ENCODE data around the gene GLIS1. TPM values are rescaled to one million over a fixed set of nuclear protein-coding genes. Genes with fewer than 3 reads are reported as not detected.
A peak's percentile ranks its signal among the peaks of the same experiment; 100 is the strongest.
"Not testable (repeated sequence)": the region's sequence is repeated elsewhere in the genome, so short reads cannot be mapped to it uniquely, and the experiment has no call there.

GLIS1 gene
- total RNA-seq, 1 donor from 2014 or later: 1.2 TPM

DNA sequence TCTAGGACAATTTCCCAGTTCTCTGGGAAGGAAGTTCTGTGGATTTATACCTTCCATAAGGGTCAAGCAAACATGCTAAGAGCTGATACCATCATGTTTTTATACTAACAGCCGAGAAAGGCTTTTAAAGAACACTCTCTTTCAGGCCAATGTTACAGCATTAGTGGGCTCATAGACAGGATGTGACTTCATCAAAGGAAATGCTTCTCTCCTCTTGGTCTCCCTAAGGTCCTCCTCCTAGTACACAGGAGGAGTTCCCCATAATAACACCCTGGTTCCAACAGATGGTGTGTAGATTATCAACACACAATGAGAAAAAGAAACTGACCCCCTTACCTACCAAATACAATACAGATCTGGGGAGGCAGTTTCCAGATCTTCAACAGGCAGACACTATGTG lies 26.7 kb upstream of the GLIS1 start:
- Histone ChIP-seq H3K4me1 (peaks cover 12% of the 10 kb centered on the region), H3K9me3 (no peaks in the 10 kb centered on the region), H3K4me3 (no peak overlapping the region), H3K36me3 (no peaks in the 10 kb centered on the region), H3K27me3 (no peaks in the 10 kb centered on the region), H3K27ac (no peak overlapping the region)
- no peak for TF ChIP-seq POLR2AphosphoS5 (IDR thresholded peaks at IDR 0.05; ENCODE audit: insufficient read depth in 1 of 2, low read depth in 1 of 2)
- no peak for TF ChIP-seq POLR2A (IDR thresholded peaks at IDR 0.05)
- TF ChIP-seq, protein P1, sequence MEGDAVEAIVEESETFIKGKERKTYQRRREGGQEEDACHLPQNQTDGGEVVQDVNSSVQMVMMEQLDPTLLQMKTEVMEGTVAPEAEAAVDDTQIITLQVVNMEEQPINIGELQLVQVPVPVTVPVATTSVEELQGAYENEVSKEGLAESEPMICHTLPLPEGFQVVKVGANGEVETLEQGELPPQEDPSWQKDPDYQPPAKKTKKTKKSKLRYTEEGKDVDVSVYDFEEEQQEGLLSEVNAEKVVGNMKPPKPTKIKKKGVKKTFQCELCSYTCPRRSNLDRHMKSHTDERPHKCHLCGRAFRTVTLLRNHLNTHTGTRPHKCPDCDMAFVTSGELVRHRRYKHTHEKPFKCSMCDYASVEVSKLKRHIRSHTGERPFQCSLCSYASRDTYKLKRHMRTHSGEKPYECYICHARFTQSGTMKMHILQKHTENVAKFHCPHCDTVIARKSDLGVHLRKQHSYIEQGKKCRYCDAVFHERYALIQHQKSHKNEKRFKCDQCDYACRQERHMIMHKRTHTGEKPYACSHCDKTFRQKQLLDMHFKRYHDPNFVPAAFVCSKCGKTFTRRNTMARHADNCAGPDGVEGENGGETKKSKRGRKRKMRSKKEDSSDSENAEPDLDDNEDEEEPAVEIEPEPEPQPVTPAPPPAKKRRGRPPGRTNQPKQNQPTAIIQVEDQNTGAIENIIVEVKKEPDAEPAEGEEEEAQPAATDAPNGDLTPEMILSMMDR (IDR thresholded peaks at IDR 0.05): no peak
- DNase-seq (ENCODE audit: extremely low spot score in 2 of 2): no peak
- intact Hi-C loops (cut with DNase I): no loop called here

DNA sequence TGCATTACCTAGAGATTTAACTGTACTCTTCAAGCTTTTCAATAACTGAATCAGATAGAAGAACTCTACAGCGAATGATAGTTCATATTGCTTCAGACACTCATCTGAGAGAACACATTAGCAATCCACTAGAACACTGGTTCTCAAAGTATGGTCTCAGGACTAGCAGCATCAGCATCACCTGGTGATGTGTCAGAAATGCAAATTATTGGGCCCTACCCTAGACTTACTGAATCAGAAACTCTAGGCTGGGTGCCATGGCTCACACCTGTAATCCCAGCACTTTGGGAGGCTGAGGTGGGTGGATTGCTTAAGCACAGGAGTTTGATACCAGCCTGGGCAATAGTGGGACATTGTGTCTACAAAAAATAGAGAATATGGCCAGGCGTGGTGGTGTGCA lies 24.9 kb upstream of the GLIS1 start:
- H3K4me3 ChIP-seq: no peak overlapping the region
- no peak overlapping the region for H3K27ac ChIP-seq
- H3K4me1 ChIP-seq: peaks cover 12% of the 10 kb centered on the region
- TF ChIP-seq POLR2A (IDR thresholded peaks at IDR 0.05) (no peak), POLR2AphosphoS5 (IDR thresholded peaks at IDR 0.05; ENCODE audit: insufficient read depth in 1 of 2, low read depth in 1 of 2) (no peak)
- no peaks in the 10 kb centered on the region for H3K36me3 ChIP-seq
- intact Hi-C loops (cut with DNase I): no loop called here
- DNase-seq (ENCODE audit: extremely low spot score in 2 of 2): no peak
- H3K27me3 ChIP-seq: no peaks in the 10 kb centered on the region
- H3K9me3 ChIP-seq: no peaks in the 10 kb centered on the region

DNA sequence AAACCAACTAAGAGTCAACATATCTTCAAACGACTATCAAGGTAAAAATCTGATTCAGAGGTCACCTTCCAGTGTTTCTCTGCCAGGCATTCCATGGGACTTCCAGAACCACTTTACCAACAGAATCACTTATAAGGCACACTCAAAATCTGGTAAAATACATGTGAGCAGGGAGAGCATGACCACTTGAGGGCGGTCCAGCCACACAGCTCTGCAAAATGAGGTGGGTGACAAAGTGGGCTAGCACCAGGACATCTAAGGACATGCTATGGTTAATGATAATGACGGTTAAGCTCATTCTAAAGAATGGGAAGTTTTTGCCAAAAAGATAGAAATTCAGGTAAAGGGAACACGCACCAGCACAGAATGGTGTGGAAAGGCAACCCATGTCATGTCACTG lies 24.5 kb upstream of the GLIS1 start:
- H3K4me1 ChIP-seq: peaks cover 12% of the 10 kb centered on the region
- H3K4me3 ChIP-seq: no peak overlapping the region

DNA sequence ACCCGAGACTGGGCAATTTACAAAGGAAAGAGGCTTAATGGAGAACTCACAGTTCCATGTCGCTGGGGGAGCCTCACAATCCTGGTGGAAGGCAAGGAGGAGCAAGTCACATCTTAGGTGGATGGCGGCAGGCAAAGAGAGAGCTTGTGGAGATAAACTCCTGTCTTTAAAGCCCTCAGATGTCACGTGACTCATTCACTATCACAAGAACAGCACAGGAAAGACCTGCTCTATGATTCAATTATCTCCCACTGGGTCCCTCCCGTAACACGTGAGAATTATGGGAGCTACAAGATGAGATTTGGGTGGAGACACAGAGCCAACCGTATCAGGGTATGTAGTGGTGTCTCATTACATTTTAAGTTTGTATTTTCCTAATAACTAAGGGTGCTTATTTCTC lies 21.5 kb upstream of the GLIS1 start:
- H3K27ac ChIP-seq; H3K36me3 ChIP-seq; H3K9me3 ChIP-seq; H3K4me3 ChIP-seq; DNase-seq (ENCODE audit: extremely low spot score in 2 of 2); intact Hi-C loops (cut with DNase I); H3K4me1 ChIP-seq; H3K27me3 ChIP-seq: not testable (repeated sequence)

More for the DNA sequence above, 24.5 kb upstream of the GLIS1 start:
- no peak for DNase-seq (ENCODE audit: extremely low spot score in 2 of 2)
- intact Hi-C loops (cut with DNase I): no loop called here
- no peak overlapping the region for H3K27ac ChIP-seq
- no peaks in the 10 kb centered on the region for H3K9me3 ChIP-seq
- TF ChIP-seq POLR2AphosphoS5 (IDR thresholded peaks at IDR 0.05; ENCODE audit: insufficient read depth in 1 of 2, low read depth in 1 of 2): no peak
- TF ChIP-seq, protein P1 (IDR thresholded peaks at IDR 0.05): no peak
- no peak for TF ChIP-seq POLR2A (IDR thresholded peaks at IDR 0.05)
- H3K27me3 ChIP-seq: no peaks in the 10 kb centered on the region
- no peaks in the 10 kb centered on the region for H3K36me3 ChIP-seq

DNA sequence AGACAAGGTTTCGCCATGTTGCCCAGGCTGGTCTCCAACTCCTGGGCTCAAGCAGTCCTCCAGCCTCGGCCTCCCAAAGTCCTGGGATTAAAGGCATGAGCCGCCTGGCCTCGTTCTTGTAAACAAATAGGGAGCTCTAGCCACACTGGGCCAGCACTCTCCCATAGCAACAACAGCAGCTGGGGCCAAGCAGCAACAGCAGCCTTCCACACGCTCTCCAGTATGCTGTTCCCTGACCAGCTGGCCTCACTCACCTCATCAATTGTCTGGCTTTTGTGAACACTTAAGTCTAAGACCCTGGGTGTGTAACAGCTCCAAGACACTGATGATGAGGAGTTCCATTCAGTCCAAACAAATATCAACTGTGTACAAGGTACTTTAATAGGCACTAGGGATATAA lies 16.9 kb upstream of the GLIS1 start:
- DNase-seq (ENCODE audit: extremely low spot score in 2 of 2): no peak
- Histone ChIP-seq H3K36me3 (no peaks in the 10 kb centered on the region), H3K9me3 (no peaks in the 10 kb centered on the region), H3K27me3 (no peaks in the 10 kb centered on the region), H3K4me1 (no peaks in the 10 kb centered on the region), H3K4me3 (no peak overlapping the region), H3K27ac (no peak overlapping the region)
- TF ChIP-seq POLR2A (IDR thresholded peaks at IDR 0.05) (no peak), POLR2AphosphoS5 (IDR thresholded peaks at IDR 0.05; ENCODE audit: insufficient read depth in 1 of 2, low read depth in 1 of 2) (no peak)
- TF ChIP-seq, protein P1 (IDR thresholded peaks at IDR 0.05): no peak
- intact Hi-C loops (cut with DNase I): loop anchor here (5.0 kb wide), 1 partner anchor 274 kb away; no protein-coding TSS in a partner anchor

DNA sequence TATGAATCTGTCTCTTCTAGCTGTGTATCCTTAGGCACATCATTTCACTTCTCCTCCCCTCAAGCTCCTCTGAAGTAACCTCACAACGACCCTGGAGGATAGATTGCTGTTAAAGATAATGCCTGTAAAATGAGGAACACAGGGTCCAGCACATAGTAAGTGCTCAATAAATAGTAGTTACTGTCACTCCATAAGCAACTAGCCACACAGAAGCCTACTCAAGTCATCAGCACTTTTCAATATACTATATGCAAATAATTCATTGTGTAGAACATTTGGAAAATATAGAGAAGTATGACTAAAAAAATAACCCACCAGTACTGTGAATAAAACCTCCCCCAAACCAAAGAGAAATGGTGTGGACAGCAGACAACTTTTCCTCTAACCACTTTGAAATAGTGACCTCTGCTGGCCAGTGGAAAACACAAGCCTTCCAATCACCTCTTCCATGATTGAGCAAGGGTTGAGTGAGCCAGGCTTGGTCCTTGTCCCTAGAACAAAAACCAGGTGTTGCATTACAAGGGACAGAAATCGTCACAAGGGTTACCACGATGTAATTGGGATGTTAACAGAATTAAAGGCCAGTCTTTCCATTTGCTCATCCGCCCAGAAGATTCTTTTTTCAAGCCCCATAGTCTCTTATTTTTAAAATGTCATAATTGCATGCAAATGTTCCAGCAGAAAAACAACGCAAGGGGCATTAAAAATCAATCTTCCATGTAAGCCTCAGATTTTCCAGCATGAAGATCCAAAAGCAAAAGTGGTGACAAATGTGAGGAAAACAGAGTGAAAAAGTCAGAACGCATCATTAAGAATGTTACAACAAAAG lies 15.7 kb upstream of the GLIS1 start:
- Histone ChIP-seq H3K27me3 (no peaks in the 10 kb centered on the region), H3K36me3 (no peaks in the 10 kb centered on the region), H3K4me3 (no peak overlapping the region), H3K4me1 (no peaks in the 10 kb centered on the region), H3K9me3 (no peaks in the 10 kb centered on the region), H3K27ac (no peak overlapping the region)
- DNase-seq (ENCODE audit: extremely low spot score in 2 of 2): no peak
- TF ChIP-seq POLR2AphosphoS5 (IDR thresholded peaks at IDR 0.05; ENCODE audit: insufficient read depth in 1 of 2, low read depth in 1 of 2): no peak
- TF ChIP-seq, protein P1 (IDR thresholded peaks at IDR 0.05): peak; percentile 45 to 78 (median 76)
- intact Hi-C loops (cut with DNase I): loop anchor here (5.0 kb wide), 1 partner anchor 272 kb away; no protein-coding TSS in a partner anchor

All from vagina (tissue), 2 donors.